Epithelial cell of proximal tubule (primary cell): ENCODE data around the gene ATP4A. TPM values are rescaled to one million over a fixed set of nuclear protein-coding genes. Genes with fewer than 3 reads are reported as not detected.
"Not testable (repeated sequence)": the region's sequence is repeated elsewhere in the genome, so short reads cannot be mapped to it uniquely, and the experiment has no call there.

Source experiments
- DNase-seq: peaks from one replicate; pipeline ENCODE4 v3.0.0-alpha.2; 2011; ENCODE audit warnings: low read depth
- H3K4me3 ChIP-seq: 2 replicates; pipeline ENCODE4 v1.5.1; 2011; ENCODE audit warnings: low read depth, mild to moderate bottlenecking, low read length
- total RNA-seq: library from RNA; depleted of rRNA; stranded (reverse); fragments of >200 nt; gene quantifications from 2 replicates; pipeline ENCODE4 v1.2.3, GENCODE V29; 2015
- TF ChIP-seq, protein P1 (sequence below): conservative IDR thresholded peaks from 2 replicates; pipeline ENCODE4 v1.5.1; 2012; ENCODE audit warnings: low read depth, mild to moderate bottlenecking, low read length

The ATP4A gene
- total RNA-seq, 1 donor from 2014 or later: not detected

DNA sequence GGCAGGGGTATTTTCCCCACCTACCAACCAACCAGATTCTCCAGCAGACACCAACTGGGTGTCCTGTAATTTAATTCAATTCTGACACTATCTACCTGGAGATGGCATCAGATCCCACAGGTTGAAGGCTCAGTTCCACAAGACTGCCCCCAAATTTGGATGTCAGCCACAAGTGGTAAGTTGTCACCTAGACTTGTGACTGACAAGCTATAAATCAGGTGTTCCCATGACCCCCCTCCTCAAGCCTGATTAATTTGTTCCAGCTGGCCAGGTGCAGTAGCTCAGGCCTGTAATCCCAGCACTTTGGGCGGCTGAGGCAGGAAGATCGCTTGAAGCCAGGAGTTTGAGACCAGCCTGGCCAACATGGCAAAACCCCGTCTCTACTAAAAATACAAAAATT, 38.5 kb upstream of the ATP4A start:
- no peak for DNase-seq

DNA sequence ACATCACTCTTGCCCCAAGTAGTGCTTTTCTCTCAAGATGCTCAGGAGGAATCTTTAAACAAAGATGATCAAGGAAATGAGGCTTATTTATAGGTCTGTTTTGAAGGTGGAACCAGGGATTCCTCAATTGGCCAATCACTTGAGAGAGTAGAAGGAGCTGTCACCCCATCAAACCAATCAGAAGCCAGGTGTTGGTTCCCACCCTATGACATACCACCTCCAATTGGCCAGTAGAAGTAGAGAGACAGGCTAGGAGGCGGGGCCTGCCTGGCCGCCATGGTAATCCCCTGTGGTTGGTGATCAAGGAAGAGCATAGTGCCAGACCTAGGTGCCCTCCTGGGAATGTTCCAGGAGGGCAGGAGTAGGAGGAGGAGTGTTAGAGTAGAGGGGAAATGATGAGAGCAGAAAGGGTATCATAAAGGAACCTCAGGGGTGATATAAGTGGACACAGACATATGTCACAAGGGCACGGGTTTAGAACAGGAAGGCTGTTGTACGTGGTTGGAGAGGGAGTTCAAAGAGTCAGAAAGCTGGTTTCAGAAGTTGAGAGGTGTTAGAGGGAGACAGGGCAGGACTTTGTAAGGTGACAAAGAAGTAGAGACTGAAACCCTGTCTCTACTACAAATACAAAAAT, 33.0 kb upstream of the ATP4A start:
- H3K4me3 ChIP-seq: no peak overlapping the region
- no peak for DNase-seq
- TF ChIP-seq, protein P1, sequence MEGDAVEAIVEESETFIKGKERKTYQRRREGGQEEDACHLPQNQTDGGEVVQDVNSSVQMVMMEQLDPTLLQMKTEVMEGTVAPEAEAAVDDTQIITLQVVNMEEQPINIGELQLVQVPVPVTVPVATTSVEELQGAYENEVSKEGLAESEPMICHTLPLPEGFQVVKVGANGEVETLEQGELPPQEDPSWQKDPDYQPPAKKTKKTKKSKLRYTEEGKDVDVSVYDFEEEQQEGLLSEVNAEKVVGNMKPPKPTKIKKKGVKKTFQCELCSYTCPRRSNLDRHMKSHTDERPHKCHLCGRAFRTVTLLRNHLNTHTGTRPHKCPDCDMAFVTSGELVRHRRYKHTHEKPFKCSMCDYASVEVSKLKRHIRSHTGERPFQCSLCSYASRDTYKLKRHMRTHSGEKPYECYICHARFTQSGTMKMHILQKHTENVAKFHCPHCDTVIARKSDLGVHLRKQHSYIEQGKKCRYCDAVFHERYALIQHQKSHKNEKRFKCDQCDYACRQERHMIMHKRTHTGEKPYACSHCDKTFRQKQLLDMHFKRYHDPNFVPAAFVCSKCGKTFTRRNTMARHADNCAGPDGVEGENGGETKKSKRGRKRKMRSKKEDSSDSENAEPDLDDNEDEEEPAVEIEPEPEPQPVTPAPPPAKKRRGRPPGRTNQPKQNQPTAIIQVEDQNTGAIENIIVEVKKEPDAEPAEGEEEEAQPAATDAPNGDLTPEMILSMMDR: no peak

More for the DNA sequence above, 38.5 kb upstream of the ATP4A start:
- H3K4me3 ChIP-seq: no peak overlapping the region
- TF ChIP-seq, protein P1: no peak

DNA sequence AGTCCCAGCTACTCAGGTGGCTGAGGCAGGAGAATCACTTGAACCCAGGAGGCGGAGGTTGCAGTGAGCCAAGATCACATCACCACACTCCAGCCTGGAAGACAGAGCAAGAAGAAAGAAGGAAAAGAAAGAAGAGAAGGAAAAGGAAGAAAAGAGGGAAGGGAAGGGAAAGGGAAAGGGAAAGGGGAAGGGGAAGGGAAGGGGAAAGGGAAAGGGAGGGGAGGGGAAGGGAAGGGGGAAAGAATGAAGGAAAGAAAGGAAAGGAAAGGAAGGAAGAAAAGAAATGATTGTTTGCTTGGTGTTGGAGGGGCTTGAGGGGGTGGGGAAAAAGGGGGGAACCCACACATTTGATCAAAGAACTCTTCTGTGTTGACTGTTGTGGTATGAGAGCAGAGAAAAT, 32.5 kb upstream of the ATP4A start:
- no peak for DNase-seq

DNA sequence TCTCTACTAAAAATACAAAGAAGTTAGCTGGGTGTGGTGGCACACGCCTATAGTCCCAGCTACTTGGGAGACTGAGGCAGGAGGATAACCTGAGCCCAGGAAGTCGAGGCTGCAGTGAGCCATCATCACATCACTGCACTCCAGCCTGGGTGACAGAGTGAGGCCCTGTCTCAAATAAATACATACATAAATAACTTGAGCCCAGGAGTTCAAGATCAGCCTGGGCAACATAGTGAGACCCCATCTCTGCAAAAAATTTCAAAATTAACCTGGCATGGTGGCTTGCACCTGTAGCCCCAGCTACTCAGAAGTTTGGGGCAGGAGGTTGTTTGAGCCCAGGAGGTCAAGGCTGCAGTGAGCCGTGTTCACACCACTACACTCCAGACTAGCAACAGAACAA, 31.6 kb upstream of the ATP4A start:
- not testable (repeated sequence) for DNase-seq, H3K4me3 ChIP-seq

More for the DNA sequence above, 32.5 kb upstream of the ATP4A start:
- H3K4me3 ChIP-seq: no peak overlapping the region
- TF ChIP-seq, protein P1: no peak

DNA sequence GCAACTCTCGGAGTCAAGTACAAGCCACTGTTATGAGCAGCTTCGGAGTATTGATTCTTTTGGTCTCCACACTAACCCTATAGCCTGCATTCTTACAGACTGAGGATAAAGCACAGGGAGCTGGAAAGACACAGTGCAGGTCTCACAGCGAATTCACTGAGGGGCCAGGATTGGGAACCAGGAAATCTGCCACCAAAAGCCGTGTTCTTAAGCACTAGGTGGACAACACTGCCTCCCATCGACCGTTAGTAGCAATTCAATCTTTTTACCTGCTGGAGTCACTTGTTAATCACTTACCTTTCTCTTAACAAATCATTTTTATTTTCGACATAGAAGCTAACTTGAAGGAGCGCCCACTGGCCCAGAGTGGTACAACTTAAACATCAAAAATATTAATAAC, 28.8 kb upstream of the ATP4A start:
- TF ChIP-seq, protein P1: peak; percentile 79
- H3K4me3 ChIP-seq: no peak overlapping the region
- no peak for DNase-seq

DNA sequence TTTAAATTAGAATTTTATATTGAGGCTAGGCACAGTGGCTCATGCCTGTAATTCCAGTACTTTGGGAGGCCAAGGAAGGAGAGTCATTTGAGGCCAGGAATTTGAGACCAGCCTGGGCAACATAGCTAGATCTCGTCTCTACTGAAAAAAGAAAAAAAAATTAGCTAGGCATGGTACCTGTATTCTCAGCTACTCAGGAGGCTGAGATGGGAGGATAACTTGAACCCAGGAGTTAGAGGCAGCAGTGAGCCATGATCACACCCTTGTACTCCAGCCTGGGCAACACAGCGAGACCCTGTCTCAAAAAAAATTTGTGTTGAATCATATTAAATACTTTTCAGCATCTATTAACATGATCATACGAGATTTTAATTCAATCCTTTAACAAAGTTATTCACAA, 27.4 kb upstream of the ATP4A start:
- DNase-seq: no peak
- no peak overlapping the region for H3K4me3 ChIP-seq
- TF ChIP-seq, protein P1: no peak

DNA sequence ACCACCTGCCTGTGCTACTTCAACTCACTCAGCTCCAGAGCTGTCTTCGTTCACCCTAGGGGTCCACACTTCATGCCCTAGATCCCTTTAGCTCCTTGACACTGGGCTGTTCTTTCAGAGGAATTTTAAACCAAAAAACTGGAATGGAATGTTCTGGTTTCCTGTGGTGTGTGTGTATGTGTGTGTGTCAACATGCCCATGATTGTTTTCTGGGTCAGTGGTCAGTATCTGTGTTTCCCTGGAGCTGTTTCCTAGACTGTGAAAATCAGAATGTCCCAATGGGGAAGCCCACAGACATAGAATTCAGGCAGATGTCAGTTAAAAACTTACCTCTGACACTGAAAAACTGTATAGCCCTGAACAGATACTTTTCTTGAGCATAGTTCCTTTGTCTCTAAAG, 23.9 kb upstream of the ATP4A start:
- H3K4me3 ChIP-seq: no peak overlapping the region
- TF ChIP-seq, protein P1: no peak
- no peak for DNase-seq
